DOHH2 (cell line): ENCODE measurements around the gene WBP2.

Experiments used
- CTCF ChIP-seq: fragments of 200-600 bp; sonication (generic); IDR thresholded peaks from one replicate; pipeline ENCODE4 v1.5.1; 2014; ENCODE audit warnings: antibody characterized with exemption, mild to moderate bottlenecking, low read depth, low read length; ENCODE audit not compliant: poor library complexity, severe bottlenecking
- EZH2phosphoT487 ChIP-seq: fragments of 200-600 bp; sonication (generic); IDR thresholded peaks from 2 replicates; pipeline ENCODE4 v1.6.1; 2017; ENCODE audit warnings: borderline replicate concordance, mild to moderate bottlenecking, antibody characterized with exemption, low read length, moderate library complexity, mixed read lengths

GRCh38 chr17:75815399-75815798, 39.7 kb downstream of the WBP2 start:
- TF ChIP-seq CTCF (no peak), EZH2phosphoT487 (no peak)
